Measurements from ENCODE around the gene LRRC27.

Gene LRRC27

GRCh38 chr10:132360766-132361447 lies 28.9 kb downstream of the LRRC27 start:
- DNase-seq, result no peak

GRCh38 chr10:132361581-132362101 lies 29.6 kb downstream of the LRRC27 start:
- DNase-seq, result no peak

- DNase-seq, result no peak
Measured at GRCh38 chr10:132362151-132362611, 30.2 kb downstream of the LRRC27 start.

GRCh38 chr10:132363376-132363775 lies 31.4 kb downstream of the LRRC27 start:
- DNase-seq, result no peak

- DNase-seq, result peak; percentile 31
Measured at GRCh38 chr10:132363921-132364593, 32.1 kb downstream of the LRRC27 start.

- DNase-seq, result no peak
Measured at GRCh38 chr10:132364594-132364970, 32.6 kb downstream of the LRRC27 start.

- DNase-seq, result no peak
Measured at GRCh38 chr10:132365102-132365501, 33.1 kb downstream of the LRRC27 start.

GRCh38 chr10:132366006-132366405 lies 34.0 kb downstream of the LRRC27 start:
- no peak for DNase-seq

GRCh38 chr10:132366499-132366898 lies 34.5 kb downstream of the LRRC27 start:
- no peak for DNase-seq

- no peak for DNase-seq
Measured at GRCh38 chr10:132368391-132368790, 36.4 kb downstream of the LRRC27 start.

- DNase-seq, result peak; percentile 79
Measured at GRCh38 chr10:132368881-132369635, 37.1 kb downstream of the LRRC27 start.

- no peak for DNase-seq
Measured at GRCh38 chr10:132369636-132370185, 37.7 kb downstream of the LRRC27 start.

- DNase-seq, result no peak
Measured at GRCh38 chr10:132370426-132371340, 38.7 kb downstream of the LRRC27 start.

GRCh38 chr10:132371641-132372081 lies 39.7 kb downstream of the LRRC27 start:
- DNase-seq, result no peak

- DNase-seq, result no peak
Measured at GRCh38 chr10:132372516-132373095, 40.6 kb downstream of the LRRC27 start.

GRCh38 chr10:132373241-132373955 lies 41.4 kb downstream of the LRRC27 start:
- DNase-seq, result no peak

- DNase-seq, result no peak
Measured at GRCh38 chr10:132374176-132374575, 42.2 kb downstream of the LRRC27 start.

- no peak for DNase-seq
Measured at GRCh38 chr10:132374612-132375011, 42.6 kb downstream of the LRRC27 start.

GRCh38 chr10:132375116-132375794 lies 43.3 kb downstream of the LRRC27 start:
- no peak for DNase-seq

- no peak for DNase-seq
Measured at GRCh38 chr10:132375795-132376297, 43.9 kb downstream of the LRRC27 start.
